Measurements from ENCODE around the gene PRKAR1B. TPM values are rescaled to one million over a fixed set of nuclear protein-coding genes. Genes with fewer than 3 reads are reported as not detected.

Gene PRKAR1B
- total RNA-seq, 2 donors from 2014 or later: 2.0 to 3.4 TPM

GRCh38 chr7:505171-505570 is 221.9 kb downstream of the PRKAR1B start:
- Histone ChIP-seq H3K27me3 (no peaks in the 10 kb centered on the region), H3K27ac (peak overlapping the region; percentile 92 to 99 (median 96)), H3K4me1 (peaks cover 66% of the 10 kb centered on the region), H3K36me3 (replicated peaks in 1 of 2; ENCODE audit: insufficient read depth in 1 of 2, low read depth in 2 of 2) (peaks cover 6 to 8% of the 10 kb centered on the region in 2 donors), H3K4me3 (no peak overlapping the region), H3K9me3 (no peaks in the 10 kb centered on the region)
- DNase-seq: peak in 2 of 4 donors; percentile 23 to 29
- 48 to 52% methylated on average over 8 to 13 of the region's 16 CpGs for WGBS, 2 donors
- intact Hi-C loops (cut with DNase I): no loop called here
- ATAC-seq: no peak
- no peak for TF ChIP-seq POLR2A (IDR thresholded peaks at IDR 0.05)
- TF ChIP-seq, protein P1, sequence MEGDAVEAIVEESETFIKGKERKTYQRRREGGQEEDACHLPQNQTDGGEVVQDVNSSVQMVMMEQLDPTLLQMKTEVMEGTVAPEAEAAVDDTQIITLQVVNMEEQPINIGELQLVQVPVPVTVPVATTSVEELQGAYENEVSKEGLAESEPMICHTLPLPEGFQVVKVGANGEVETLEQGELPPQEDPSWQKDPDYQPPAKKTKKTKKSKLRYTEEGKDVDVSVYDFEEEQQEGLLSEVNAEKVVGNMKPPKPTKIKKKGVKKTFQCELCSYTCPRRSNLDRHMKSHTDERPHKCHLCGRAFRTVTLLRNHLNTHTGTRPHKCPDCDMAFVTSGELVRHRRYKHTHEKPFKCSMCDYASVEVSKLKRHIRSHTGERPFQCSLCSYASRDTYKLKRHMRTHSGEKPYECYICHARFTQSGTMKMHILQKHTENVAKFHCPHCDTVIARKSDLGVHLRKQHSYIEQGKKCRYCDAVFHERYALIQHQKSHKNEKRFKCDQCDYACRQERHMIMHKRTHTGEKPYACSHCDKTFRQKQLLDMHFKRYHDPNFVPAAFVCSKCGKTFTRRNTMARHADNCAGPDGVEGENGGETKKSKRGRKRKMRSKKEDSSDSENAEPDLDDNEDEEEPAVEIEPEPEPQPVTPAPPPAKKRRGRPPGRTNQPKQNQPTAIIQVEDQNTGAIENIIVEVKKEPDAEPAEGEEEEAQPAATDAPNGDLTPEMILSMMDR (IDR thresholded peaks at IDR 0.05): no peak

DNA sequence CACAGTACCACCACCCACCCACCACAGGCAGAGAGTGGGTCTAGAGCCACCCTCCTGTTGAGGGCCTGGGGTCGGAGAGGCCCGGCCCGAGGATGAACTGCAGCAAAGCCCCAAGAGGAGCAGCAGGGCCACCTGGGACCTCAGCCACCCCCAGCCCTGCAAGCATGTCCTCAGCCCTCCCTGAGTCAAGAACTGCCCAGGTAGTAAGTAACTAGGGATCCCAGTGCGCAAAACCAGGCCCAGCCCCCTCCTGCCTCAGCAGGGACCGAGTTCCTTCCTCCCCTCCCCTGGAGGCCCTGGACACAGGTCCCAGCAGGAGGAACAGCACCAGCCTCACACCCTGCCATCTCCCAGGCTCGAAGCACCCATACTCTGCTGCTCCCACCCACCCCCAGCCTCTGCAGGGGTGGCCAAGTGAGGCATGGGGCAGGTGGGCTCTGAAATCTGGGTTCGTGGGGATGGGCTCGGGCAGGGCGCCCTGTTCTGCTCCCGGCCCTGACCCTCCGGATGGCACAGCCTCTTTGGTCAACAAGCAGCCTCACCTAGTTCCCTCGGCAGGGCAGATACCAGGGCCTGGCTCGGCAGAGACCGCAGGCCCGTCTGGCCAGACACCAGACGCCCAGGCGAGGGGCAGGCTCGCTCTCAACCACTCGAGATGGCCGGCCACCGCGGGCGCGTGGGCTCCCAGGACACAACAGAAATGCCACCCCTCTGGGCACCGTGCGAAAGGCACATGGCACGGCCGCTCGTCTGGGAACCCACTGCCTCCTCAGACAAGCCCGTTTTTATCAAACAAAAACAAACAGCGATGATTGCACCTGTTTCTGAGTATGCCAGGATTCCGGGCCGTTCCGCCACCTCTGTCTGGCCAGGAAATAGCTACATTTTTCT is 222.6 kb downstream of the PRKAR1B start:
- intact Hi-C loops (cut with DNase I): no loop called here
- peak; percentile 75 to 83 (median 78) for DNase-seq
- Histone ChIP-seq H3K27me3 (no peaks in the 10 kb centered on the region), H3K9me3 (no peaks in the 10 kb centered on the region), H3K4me3 (no peak overlapping the region), H3K27ac (peak overlapping the region; percentile 92 to 99 (median 96)), H3K36me3 (replicated peaks in 1 of 2; ENCODE audit: insufficient read depth in 1 of 2, low read depth in 2 of 2) (peaks cover 3 to 6% of the 10 kb centered on the region in 2 donors), H3K4me1 (peaks cover 73% of the 10 kb centered on the region)
- WGBS, 2 donors: 35 to 47% methylated on average over 6 to 33 of the region's 34 CpGs
- TF ChIP-seq, protein P1 (IDR thresholded peaks at IDR 0.05): peak in 2 of 7 experiments; percentile 26 to 33
- peak in 2 of 3 donors; percentile 62 to 64 for TF ChIP-seq POLR2A (IDR thresholded peaks at IDR 0.05)
- ATAC-seq: peak; percentile 64

- DNase-seq (peak; percentile 96 to 98 (median 98)), ATAC-seq (peak; percentile 93)
- H3K4me3 ChIP-seq: no peak overlapping the region
- H3K4me1 ChIP-seq: peaks cover 82% of the 10 kb centered on the region
- H3K9me3 ChIP-seq: no peaks in the 10 kb centered on the region
- intact Hi-C loops (cut with DNase I): no loop called here
- peak overlapping the region; percentile 92 to 99 (median 96) for H3K27ac ChIP-seq
- TF ChIP-seq, protein P1 (IDR thresholded peaks at IDR 0.05): no peak
- TF ChIP-seq POLR2A (IDR thresholded peaks at IDR 0.05): peak; percentile 60 to 87 (median 83)
- no peaks in the 10 kb centered on the region for H3K27me3 ChIP-seq
- peaks cover 5 to 6% of the 10 kb centered on the region in 2 donors for H3K36me3 ChIP-seq (replicated peaks in 1 of 2; ENCODE audit: insufficient read depth in 1 of 2, low read depth in 2 of 2)
- 10 to 25% methylated on average over 10 to 20 of the region's 20 CpGs for WGBS, 2 donors
These were observed 223.4 kb downstream of the PRKAR1B start for GRCh38 chr7:503575-504111.

GRCh38 chr7:502296-502695 is 224.8 kb downstream of the PRKAR1B start:
- peaks cover 83% of the 10 kb centered on the region for H3K4me1 ChIP-seq
- WGBS, 2 donors: 86 to 92% methylated on average over 6 to 13 of the region's 13 CpGs
- peaks cover 5 to 6% of the 10 kb centered on the region in 2 donors for H3K36me3 ChIP-seq (replicated peaks in 1 of 2; ENCODE audit: insufficient read depth in 1 of 2, low read depth in 2 of 2)

More at GRCh38 chr7:502296-502695, 224.8 kb downstream of the PRKAR1B start:
- TF ChIP-seq, protein P1 (IDR thresholded peaks at IDR 0.05): no peak
- no peak for TF ChIP-seq POLR2A (IDR thresholded peaks at IDR 0.05)
- Histone ChIP-seq H3K27ac (peak overlapping the region in 3 of 4 donors; percentile 92 to 99 (median 94)), H3K27me3 (no peaks in the 10 kb centered on the region), H3K4me3 (no peak overlapping the region), H3K9me3 (no peaks in the 10 kb centered on the region)
- ATAC-seq (no peak), DNase-seq (peak in 2 of 4 donors; percentile 6 to 11)
- intact Hi-C loops (cut with DNase I): no loop called here
